Fibroblast of lung (primary cell): Measurements from ENCODE around the gene SMIM10L1. TPM values are rescaled to one million over a fixed set of nuclear protein-coding genes. Genes with fewer than 3 reads are reported as not detected.

Experiments used
- DNase-seq, 2 donors: peaks; one replicate each; pipeline versions ENCODE4 v3.0.0 to v3.0.0-alpha.2; 2010; ENCODE audit warnings: low read depth in 2 of 2
- H2AFZ ChIP-seq: 2 replicates; pipeline ENCODE4 v1.5.1; 2012; ENCODE audit warnings: low read length, control low read depth, inconsistent platforms
- H3K27ac ChIP-seq: 2 replicates; pipeline ENCODE4 v1.5.1; 2011; ENCODE audit warnings: low read length, control low read depth; ENCODE audit not compliant: insufficient read depth
- H3K27me3 ChIP-seq: 2 replicates; pipeline ENCODE4 v1.5.1; 2011; ENCODE audit warnings: mild to moderate bottlenecking, low read length; ENCODE audit not compliant: control insufficient read depth, insufficient read depth
- H3K36me3 ChIP-seq: 2 replicates; pipeline ENCODE4 v1.5.1; 2011; ENCODE audit warnings: low read length; ENCODE audit not compliant: control insufficient read depth, insufficient read depth
- H3K4me1 ChIP-seq: 2 replicates; pipeline ENCODE4 v1.5.1; 2011; ENCODE audit warnings: low read length; ENCODE audit not compliant: control insufficient read depth, insufficient read depth; ENCODE audit errors: extremely low read depth
- H3K4me2 ChIP-seq: 2 replicates; pipeline ENCODE4 v1.5.1; 2011; ENCODE audit warnings: low read length, control low read depth; ENCODE audit not compliant: insufficient read depth; ENCODE audit errors: extremely low read depth
- H3K4me3 ChIP-seq, 4 experiments: fragments of 200-600 bp in 1 of 4; sonication (generic) in 1 of 4; replicated peaks in 1 of 4; 2 replicates each; pipeline ENCODE4 v1.5.1; 2011 to 2016; ENCODE audit warnings: low read length in 4 of 4, low read depth in 3 of 4, mild to moderate bottlenecking in 3 of 4, control low read depth in 2 of 4, inconsistent platforms in 1 of 4, mixed read lengths in 1 of 4; ENCODE audit not compliant: insufficient read depth in 1 of 4; ENCODE audit errors: control extremely low read depth in 1 of 4
- H3K79me2 ChIP-seq: 2 replicates; pipeline ENCODE4 v1.5.1; 2012; ENCODE audit warnings: mild to moderate bottlenecking, low read length, inconsistent platforms; ENCODE audit not compliant: control insufficient read depth, insufficient read depth
- H3K9ac ChIP-seq: 2 replicates; pipeline ENCODE4 v1.5.1; 2011; ENCODE audit warnings: mild to moderate bottlenecking, low read length, control low read depth; ENCODE audit not compliant: insufficient read depth
- H3K9me3 ChIP-seq: 2 replicates; pipeline ENCODE4 v1.5.1; 2012; ENCODE audit warnings: low read depth, low read length; ENCODE audit not compliant: control insufficient read depth, insufficient read depth
- H4K20me1 ChIP-seq: 2 replicates; pipeline ENCODE4 v1.5.1; 2011; ENCODE audit warnings: low read length; ENCODE audit not compliant: control insufficient read depth, insufficient read depth; ENCODE audit errors: extremely low read depth
- CTCF ChIP-seq, 2 donors: IDR thresholded peaks in 1 of 2; conservative IDR thresholded peaks in 1 of 2; 1 replicate in 1 of 2; 2 replicates in 1 of 2; pipeline ENCODE4 v1.5.1; 2011 to 2012; ENCODE audit warnings: low read length in 2 of 2, control low read depth in 1 of 2, inconsistent platforms in 1 of 2, low read depth in 1 of 2, mild to moderate bottlenecking in 1 of 2
- EZH2 ChIP-seq: IDR thresholded peaks from 2 replicates; pipeline ENCODE4 v1.5.1; 2012; ENCODE audit warnings: low read length, control low read depth, mild to moderate bottlenecking; ENCODE audit errors: missing control alignments
- polyA plus RNA-seq, 2 donors: library from polyadenylated mRNA; depleted of rRNA in 1 of 2; stranded (reverse) in 1 of 2; unstranded in 1 of 2; fragments of >200 nt; gene quantifications; 2 replicates each; pipeline ENCODE4 v1.2.1, GENCODE V29; 2011 to 2012; ENCODE audit warnings: missing spikeins in 1 of 2
- total RNA-seq: library from RNA; depleted of rRNA; stranded (reverse); fragments of >200 nt; gene quantifications from 2 replicates; pipeline ENCODE4 v1.2.1, GENCODE V29; 2014

The SMIM10L1 gene
- total and polyA plus RNA-seq, 2 donors (not counting 1 experiment from before 2014, with no cell fraction given) = 4.8 TPM

GRCh38 chr12:11182529-11182928 is 11.5 kb downstream of the SMIM10L1 start:
- Histone ChIP-seq H3K79me2 (no peaks in the 10 kb centered on the region), H3K4me1 (no peaks in the 10 kb centered on the region), H3K9me3 (no peaks in the 10 kb centered on the region), H3K27me3 (no peaks in the 10 kb centered on the region), H3K36me3 (no peaks in the 10 kb centered on the region), H3K4me2 (no peak overlapping the region), H3K4me3 (no peak overlapping the region), H4K20me1 (no peaks in the 10 kb centered on the region), H3K27ac (no peak overlapping the region), H3K9ac (no peak overlapping the region), H2AFZ (no peak overlapping the region)
- no peak for DNase-seq
- TF ChIP-seq EZH2 (no peak), CTCF (conservative IDR thresholded peaks at IDR 0.05 in 1 of 2, IDR thresholded peaks at IDR 0.05 in 1 of 2; ENCODE audit: low read depth in 1 of 2, low read length in 2 of 2) (no peak)

DNA sequence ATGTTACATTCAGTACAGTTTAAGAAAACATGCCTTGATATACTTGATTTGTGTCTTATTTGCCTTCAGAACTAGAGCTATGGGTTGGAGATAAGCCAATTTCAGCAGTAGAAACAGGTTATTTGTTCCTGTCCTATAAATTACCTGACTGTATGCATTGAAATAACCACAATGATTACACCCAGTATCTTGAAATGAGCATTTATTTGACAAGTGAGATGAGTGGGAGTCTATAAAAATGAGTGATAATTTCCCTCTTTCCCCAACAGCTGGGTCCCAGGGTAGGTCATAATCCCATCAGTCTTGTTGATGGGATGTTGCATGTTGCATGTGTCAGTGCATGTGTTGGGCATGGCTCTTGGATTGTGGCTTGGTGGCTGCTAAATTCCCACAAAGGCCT is 12.0 kb downstream of the SMIM10L1 start:
- DNase-seq = no peak
- no peak overlapping the region for H3K4me2 ChIP-seq
- H3K9me3 ChIP-seq = no peaks in the 10 kb centered on the region
- no peak overlapping the region for H3K9ac ChIP-seq
- no peak overlapping the region for H3K4me3 ChIP-seq
- no peaks in the 10 kb centered on the region for H3K79me2 ChIP-seq
- no peak overlapping the region for H2AFZ ChIP-seq
- TF ChIP-seq CTCF (conservative IDR thresholded peaks at IDR 0.05 in 1 of 2, IDR thresholded peaks at IDR 0.05 in 1 of 2; ENCODE audit: low read depth in 1 of 2, low read length in 2 of 2) = no peak
- no peak for TF ChIP-seq EZH2
- H3K4me1 ChIP-seq = no peaks in the 10 kb centered on the region
- H3K27ac ChIP-seq = no peak overlapping the region
- H3K36me3 ChIP-seq = no peaks in the 10 kb centered on the region
- H4K20me1 ChIP-seq = no peaks in the 10 kb centered on the region
- no peaks in the 10 kb centered on the region for H3K27me3 ChIP-seq

GRCh38 chr12:11186837-11187236 is 15.8 kb downstream of the SMIM10L1 start, which contains the start of gene TAS2R42:
Gene TAS2R42, minus strand, starts transcription at chr12:11186937. Its CDS starts 0 bp downstream, at chr12:11186937.
- H3K4me1 ChIP-seq = no peaks in the 10 kb centered on the region
- no peak for DNase-seq
- H3K27ac ChIP-seq = no peak within 1 kb of the TSS
- H3K4me2 ChIP-seq = no peak within 1 kb of the TSS
- H4K20me1 ChIP-seq = no peaks in the 10 kb centered on the region
- no peak within 1 kb of the TSS for H3K9ac ChIP-seq
- no peaks in the 10 kb centered on the region for H3K79me2 ChIP-seq
- H3K36me3 ChIP-seq = no peaks in the 10 kb centered on the region
- H2AFZ ChIP-seq = no peak within 1 kb of the TSS
- H3K9me3 ChIP-seq = no peaks in the 10 kb centered on the region
- H3K27me3 ChIP-seq = no peaks in the 10 kb centered on the region
- no peak within 1 kb of the TSS for H3K4me3 ChIP-seq
- TF ChIP-seq EZH2 (no peak), CTCF (conservative IDR thresholded peaks at IDR 0.05 in 1 of 2, IDR thresholded peaks at IDR 0.05 in 1 of 2; ENCODE audit: low read depth in 1 of 2, low read length in 2 of 2) (no peak)
